Stimulated activated CD8-positive, alpha-beta memory T cell treated with anti-CD3 and anti-CD28 coated beads, Interleukin-7, amount 100 ng/mL, for 24 hours (primary cell): Measurements from ENCODE around the gene RGS17.

Experiments used
- DNase-seq: peaks from one replicate; pipeline ENCODE4 v3.0.0-alpha.2; 2020; ENCODE audit warnings: low read depth

Gene RGS17

GRCh38 chr6:153083869-153084268, 47.2 kb downstream of the RGS17 start:
- no peak for DNase-seq

GRCh38 chr6:153081914-153082313, 49.2 kb downstream of the RGS17 start:
- DNase-seq, result no peak

GRCh38 chr6:153076431-153076830, 54.7 kb downstream of the RGS17 start:
- DNase-seq, result no peak

GRCh38 chr6:153074761-153075160, 56.3 kb downstream of the RGS17 start:
- DNase-seq, result no peak

GRCh38 chr6:153073841-153074240, 57.2 kb downstream of the RGS17 start:
- DNase-seq, result no peak

- no peak for DNase-seq
These were observed 60.3 kb downstream of the RGS17 start for GRCh38 chr6:153070756-153071155.

GRCh38 chr6:153069897-153070296, 61.2 kb downstream of the RGS17 start:
- no peak for DNase-seq

- no peak for DNase-seq
These were observed 65.9 kb downstream of the RGS17 start for GRCh38 chr6:153065222-153065621.

GRCh38 chr6:153063936-153064335, 67.1 kb downstream of the RGS17 start:
- DNase-seq, result no peak

- DNase-seq, result no peak
These were observed 68.6 kb downstream of the RGS17 start for GRCh38 chr6:153062516-153062915.

GRCh38 chr6:153059757-153060156, 71.3 kb downstream of the RGS17 start:
- no peak for DNase-seq

- no peak for DNase-seq
These were observed 71.8 kb downstream of the RGS17 start for GRCh38 chr6:153059311-153059710.

- DNase-seq, result no peak
These were observed 72.2 kb downstream of the RGS17 start for GRCh38 chr6:153058909-153059308.

GRCh38 chr6:153058291-153058690, 72.8 kb downstream of the RGS17 start:
- DNase-seq, result no peak

- DNase-seq, result no peak
These were observed 74.8 kb downstream of the RGS17 start for GRCh38 chr6:153056308-153056707.

- DNase-seq, result no peak
These were observed 79.3 kb downstream of the RGS17 start for GRCh38 chr6:153051801-153052200.

- no peak for DNase-seq
These were observed 82.5 kb downstream of the RGS17 start for GRCh38 chr6:153048631-153049030.

- no peak for DNase-seq
These were observed 83.7 kb downstream of the RGS17 start for GRCh38 chr6:153047386-153047785.

GRCh38 chr6:153045271-153045670, 85.8 kb downstream of the RGS17 start:
- no peak for DNase-seq

GRCh38 chr6:153044295-153044694, 86.8 kb downstream of the RGS17 start:
- no peak for DNase-seq

- no peak for DNase-seq
These were observed 87.4 kb downstream of the RGS17 start for GRCh38 chr6:153043719-153044118.

- DNase-seq, result no peak
These were observed 92.6 kb downstream of the RGS17 start for GRCh38 chr6:153038378-153039057.

GRCh38 chr6:153034139-153034538, 96.9 kb downstream of the RGS17 start:
- DNase-seq, result no peak

- DNase-seq, result no peak
These were observed 98.7 kb downstream of the RGS17 start for GRCh38 chr6:153032255-153032882.
